ENCODE measurements around the gene EREG. TPM values are rescaled to one million over a fixed set of nuclear protein-coding genes. Genes with fewer than 3 reads are reported as not detected.
A peak's percentile ranks its signal among the peaks of the same experiment; 100 is the strongest.

EREG gene
- total RNA-seq, 1 donor from 2014 or later: 3.1 TPM

DNA sequence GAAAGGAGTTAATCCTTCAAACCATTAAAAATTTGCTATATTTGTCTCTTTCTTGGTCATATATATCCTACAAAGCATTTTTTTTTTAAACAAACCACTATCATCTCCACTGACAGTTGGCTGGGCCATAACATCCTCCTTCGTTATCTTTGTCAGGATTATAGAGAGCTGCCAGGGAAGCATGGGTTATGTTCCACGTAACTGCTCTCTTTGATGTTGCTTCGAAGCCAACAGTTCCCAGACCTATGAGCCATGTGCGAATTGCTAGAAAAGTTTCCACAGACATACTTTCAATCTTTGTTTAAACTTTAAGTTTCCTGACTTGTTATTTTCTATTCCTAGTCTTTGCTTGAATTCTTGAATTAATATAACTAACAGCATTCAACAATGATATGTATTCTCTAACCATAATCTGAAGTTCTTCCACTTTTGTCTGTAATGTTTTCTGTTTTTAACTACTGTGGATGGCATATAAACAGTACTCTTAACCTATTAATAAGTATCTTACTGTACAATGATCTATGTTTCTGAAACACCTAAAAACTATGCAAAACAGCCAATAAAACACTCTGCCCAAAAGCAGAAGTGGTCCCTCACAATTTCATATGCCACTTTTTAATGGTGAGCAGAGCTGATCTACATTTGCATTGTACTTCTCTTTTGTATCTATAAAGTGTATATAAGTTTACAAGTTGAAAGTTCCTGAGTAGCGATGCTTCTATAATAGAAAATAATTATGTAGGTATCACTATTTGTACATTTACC is 37.9 kb downstream of the EREG start:
- no peak overlapping the region for H3K4me3 ChIP-seq (ENCODE audit: low read depth, low read length)
- TF ChIP-seq, protein P1, sequence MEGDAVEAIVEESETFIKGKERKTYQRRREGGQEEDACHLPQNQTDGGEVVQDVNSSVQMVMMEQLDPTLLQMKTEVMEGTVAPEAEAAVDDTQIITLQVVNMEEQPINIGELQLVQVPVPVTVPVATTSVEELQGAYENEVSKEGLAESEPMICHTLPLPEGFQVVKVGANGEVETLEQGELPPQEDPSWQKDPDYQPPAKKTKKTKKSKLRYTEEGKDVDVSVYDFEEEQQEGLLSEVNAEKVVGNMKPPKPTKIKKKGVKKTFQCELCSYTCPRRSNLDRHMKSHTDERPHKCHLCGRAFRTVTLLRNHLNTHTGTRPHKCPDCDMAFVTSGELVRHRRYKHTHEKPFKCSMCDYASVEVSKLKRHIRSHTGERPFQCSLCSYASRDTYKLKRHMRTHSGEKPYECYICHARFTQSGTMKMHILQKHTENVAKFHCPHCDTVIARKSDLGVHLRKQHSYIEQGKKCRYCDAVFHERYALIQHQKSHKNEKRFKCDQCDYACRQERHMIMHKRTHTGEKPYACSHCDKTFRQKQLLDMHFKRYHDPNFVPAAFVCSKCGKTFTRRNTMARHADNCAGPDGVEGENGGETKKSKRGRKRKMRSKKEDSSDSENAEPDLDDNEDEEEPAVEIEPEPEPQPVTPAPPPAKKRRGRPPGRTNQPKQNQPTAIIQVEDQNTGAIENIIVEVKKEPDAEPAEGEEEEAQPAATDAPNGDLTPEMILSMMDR (conservative IDR thresholded peaks at IDR 0.05; ENCODE audit: low read depth, low read length): no peak
- DNase-seq (ENCODE audit: low read depth): no peak

DNA sequence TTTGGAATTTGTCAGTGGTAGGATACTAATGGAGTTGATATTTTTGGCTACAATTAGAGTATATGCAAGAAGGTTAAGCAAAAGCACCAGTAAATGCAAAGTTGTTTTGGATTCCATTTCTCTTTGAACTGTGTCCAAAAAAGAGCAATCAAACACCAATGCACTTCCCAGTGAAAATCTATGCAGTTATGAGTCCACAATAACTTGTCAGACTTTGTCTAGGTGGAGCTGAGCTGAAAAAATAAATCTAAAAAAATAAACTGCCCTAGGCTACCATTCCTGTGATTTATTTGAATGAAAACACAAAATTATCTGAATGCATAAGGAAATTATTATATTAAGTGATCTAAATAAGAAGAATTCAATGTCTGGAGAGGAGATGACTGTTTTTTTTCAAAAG is 42.9 kb downstream of the EREG start:
- no peak overlapping the region for H3K4me3 ChIP-seq (ENCODE audit: low read depth, low read length)
- DNase-seq (ENCODE audit: low read depth): no peak
- TF ChIP-seq, protein P1 (conservative IDR thresholded peaks at IDR 0.05; ENCODE audit: low read depth, low read length): no peak

DNA sequence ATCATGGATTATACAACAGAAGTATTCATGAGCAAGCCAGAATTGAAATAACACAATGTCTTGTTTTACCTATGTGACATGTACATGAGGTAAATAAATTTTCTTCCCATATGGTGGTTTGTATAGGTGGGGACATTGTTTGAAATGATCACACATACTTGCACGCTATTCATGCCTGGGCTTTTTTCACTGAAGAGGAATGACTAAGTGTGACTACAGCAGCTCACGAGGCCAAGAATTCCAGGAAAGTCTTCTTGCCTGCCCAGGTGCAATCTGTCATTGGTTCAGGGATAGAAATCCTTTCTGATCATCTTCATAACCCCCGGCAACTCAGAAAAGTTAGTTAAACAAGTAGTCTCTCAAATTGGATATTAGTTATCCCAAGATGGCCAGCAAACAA is 43.7 kb downstream of the EREG start:
- DNase-seq (ENCODE audit: low read depth): peak; percentile 20
- H3K4me3 ChIP-seq (ENCODE audit: low read depth, low read length): no peak overlapping the region
- TF ChIP-seq, protein P1 (conservative IDR thresholded peaks at IDR 0.05; ENCODE audit: low read depth, low read length): no peak

DNA sequence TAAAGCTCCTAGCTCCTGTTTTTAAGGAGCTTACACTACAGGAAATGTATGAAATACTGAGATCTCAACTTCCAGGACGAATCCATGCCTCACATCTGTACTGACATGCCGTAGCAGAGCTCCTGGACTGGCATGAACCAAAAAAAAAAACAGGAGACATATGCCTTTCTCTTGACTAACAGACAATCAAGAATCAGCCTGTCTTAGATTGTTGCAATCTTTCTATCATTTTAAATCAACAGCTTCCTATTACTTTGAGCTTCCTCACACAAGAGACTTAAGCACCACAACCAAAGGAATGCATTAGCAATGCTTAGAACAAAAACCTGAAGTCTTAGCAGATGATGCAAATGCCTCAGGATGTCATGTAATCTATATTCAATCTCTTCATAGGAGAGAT is 45.3 kb downstream of the EREG start:
- TF ChIP-seq, protein P1 (conservative IDR thresholded peaks at IDR 0.05; ENCODE audit: low read depth, low read length): no peak
- H3K4me3 ChIP-seq (ENCODE audit: low read depth, low read length): no peak overlapping the region
- no peak for DNase-seq (ENCODE audit: low read depth)

GRCh38 chr4:74412225-74412624 is 47.3 kb downstream of the EREG start:
- TF ChIP-seq, protein P1 (conservative IDR thresholded peaks at IDR 0.05; ENCODE audit: low read depth, low read length): no peak
- no peak overlapping the region for H3K4me3 ChIP-seq (ENCODE audit: low read depth, low read length)
- no peak for DNase-seq (ENCODE audit: low read depth)

- DNase-seq (ENCODE audit: low read depth): no peak
- TF ChIP-seq, protein P1 (conservative IDR thresholded peaks at IDR 0.05; ENCODE audit: low read depth, low read length): no peak
- no peak overlapping the region for H3K4me3 ChIP-seq (ENCODE audit: low read depth, low read length)
Observed at GRCh38 chr4:74413265-74413664, 48.3 kb downstream of the EREG start.
